Measurements from ENCODE around the gene CHTF18. TPM values are rescaled to one million over a fixed set of nuclear protein-coding genes. Genes with fewer than 3 reads are reported as not detected.

The CHTF18 gene
- total RNA-seq, 2 experiments from 2014 or later = 95.6 to 115 TPM

GRCh38 chr16:794091-794822, 5.8 kb downstream of the CHTF18 start:
- Mint-ChIP-seq H3K4me1 (ENCODE audit: low read depth) (peaks cover 9% of the 10 kb centered on the region), H3K4me3 (no peak overlapping the region), H3K36me3 (ENCODE audit: low read depth) (peaks cover 32% of the 10 kb centered on the region), H3K9me3 (no peaks in the 10 kb centered on the region), H3K27me3 (no peaks in the 10 kb centered on the region), H3K27ac (no peak overlapping the region)
- intact Hi-C loops (cut with micrococcal nuclease) = no loop called here
- DNase-seq (no peak), ATAC-seq (no peak)
- no peak for TF ChIP-seq CTCF (IDR thresholded peaks at IDR 0.05)
- ChIA-PET POLR2A (no interaction called here), CTCF (no interaction called here)

- no peaks in the 10 kb centered on the region for H3K27me3 Mint-ChIP-seq
- TF ChIP-seq CTCF (IDR thresholded peaks at IDR 0.05) = no peak
- H3K36me3 Mint-ChIP-seq (ENCODE audit: low read depth) = peaks cover 32% of the 10 kb centered on the region
- no peak overlapping the region for H3K27ac Mint-ChIP-seq
- H3K4me3 Mint-ChIP-seq = no peak overlapping the region
- ATAC-seq (no peak), DNase-seq (no peak)
- CTCF ChIA-PET = no interaction called here
- no peaks in the 10 kb centered on the region for H3K9me3 Mint-ChIP-seq
- intact Hi-C loops (cut with micrococcal nuclease) = no loop called here
- peaks cover 7% of the 10 kb centered on the region for H3K4me1 Mint-ChIP-seq (ENCODE audit: low read depth)
- POLR2A ChIA-PET = interaction anchor here (1.5 kb wide), 1 partner anchor 119 kb away, joined by 4 read pairs; the partner anchor contains the start of gene RHBDL1
Observed at GRCh38 chr16:794853-795466, 6.5 kb downstream of the CHTF18 start.

GRCh38 chr16:795580-796229, 7.3 kb downstream of the CHTF18 start:
- no peak overlapping the region for H3K4me3 Mint-ChIP-seq
- POLR2A ChIA-PET = interaction anchor here (1.5 to 2.3 kb wide), 2 partner anchors 11 to 120 kb away, joined by 4 to 6 read pairs; partner anchors contain the start of gene RHBDL1
- ATAC-seq (no peak), DNase-seq (no peak)
- no peak overlapping the region for H3K27ac Mint-ChIP-seq
- TF ChIP-seq CTCF (IDR thresholded peaks at IDR 0.05) = no peak
- intact Hi-C loops (cut with micrococcal nuclease) = no loop called here
- peaks cover 7% of the 10 kb centered on the region for H3K4me1 Mint-ChIP-seq (ENCODE audit: low read depth)
- no peaks in the 10 kb centered on the region for H3K9me3 Mint-ChIP-seq
- H3K36me3 Mint-ChIP-seq (ENCODE audit: low read depth) = peaks cover 32% of the 10 kb centered on the region
- CTCF ChIA-PET = no interaction called here
- H3K27me3 Mint-ChIP-seq = no peaks in the 10 kb centered on the region

- POLR2A ChIA-PET = interaction anchor here (1.5 to 2.3 kb wide), 2 partner anchors 10 to 121 kb away, joined by 4 to 6 read pairs; partner anchors contain the start of gene RHBDL1
- no peak for ATAC-seq
- Mint-ChIP-seq H3K27me3 (no peaks in the 10 kb centered on the region), H3K36me3 (ENCODE audit: low read depth) (peaks cover 26% of the 10 kb centered on the region), H3K4me1 (ENCODE audit: low read depth) (peaks cover 4% of the 10 kb centered on the region), H3K9me3 (no peaks in the 10 kb centered on the region), H3K4me3 (no peak overlapping the region), H3K27ac (no peak overlapping the region)
- CTCF ChIA-PET = no interaction called here
- intact Hi-C loops (cut with micrococcal nuclease) = no loop called here
- DNase-seq = no peak
- no peak for TF ChIP-seq CTCF (IDR thresholded peaks at IDR 0.05)
Observed at GRCh38 chr16:796296-797119, 8.1 kb downstream of the CHTF18 start.

Measured in activated CD8-positive, alpha-beta T cell treated with anti-CD3 and anti-CD28 coated beads for 36 hours (primary cell).